Endothelial cell of umbilical vein (primary cell): ENCODE results near the gene NOP16. TPM values are rescaled to one million over a fixed set of nuclear protein-coding genes. Genes with fewer than 3 reads are reported as not detected.

ENCODE experiments used
- BruUV-seq: library from RNA; stranded (reverse); fragments of 400-500 nt; replicated peaks from 2 replicates; lab custom pipeline; 2021; lab: Mats Ljungman, UMichigan
- CTCF ChIA-PET: fragments of 300-600, 350-600 bp; sonication (Branson Sonifier 250); formaldehyde crosslinking; loops from one replicate; lab custom pipeline; 2021; ENCODE audit warnings: antibody characterized with exemption, inconsistent platforms; lab: Charles Lee
- POLR2A ChIA-PET: fragments of 300-600, 350-600 bp; sonication (Branson Sonifier 250); formaldehyde crosslinking; loops from one replicate; lab custom pipeline; 2021; ENCODE audit warnings: antibody characterized with exemption, inconsistent platforms; lab: Charles Lee
- DNase-seq: peaks from one replicate; pipeline ENCODE4 v3.0.0-alpha.2; 2011; ENCODE audit warnings: low read depth, low spot score
- FAIRE-seq: peaks from 2 replicates; lab custom pipeline; 2011; peaks lifted over from hg19 to GRCh38; lab: Jason Lieb, UNC
- H2AFZ ChIP-seq: 2 replicates; pipeline ENCODE4 v1.6.0; 2012; ENCODE audit warnings: low read depth, low read length, control low read depth, inconsistent platforms
- H3K27ac ChIP-seq: 2 replicates; pipeline ENCODE4 v1.5.1; 2011; ENCODE audit warnings: low read depth, mild to moderate bottlenecking, control low read depth, low read length, moderate library complexity; ENCODE audit not compliant: insufficient read depth
- H3K27me3 ChIP-seq, 2 experiments: 2 replicates each; pipeline versions ENCODE4 v1.6.0 to v1.6.1; 2011; ENCODE audit warnings: low read length in 2 of 2, mixed read lengths in 1 of 2; ENCODE audit not compliant: control insufficient read depth in 2 of 2, insufficient read depth in 2 of 2
- H3K36me3 ChIP-seq, 2 experiments: 2 replicates in 1 of 2; 3 replicates in 1 of 2; pipeline ENCODE4 v1.5.1; 2011; ENCODE audit warnings: low read length in 2 of 2, mild to moderate bottlenecking in 1 of 2, moderate library complexity in 1 of 2; ENCODE audit not compliant: control insufficient read depth in 2 of 2, insufficient read depth in 2 of 2; ENCODE audit errors: extremely low read depth in 1 of 2
- H3K4me1 ChIP-seq: 3 replicates; pipeline ENCODE4 v1.5.1; 2011; ENCODE audit warnings: mild to moderate bottlenecking, low read length; ENCODE audit not compliant: control insufficient read depth, insufficient read depth; ENCODE audit errors: extremely low read depth
- H3K4me2 ChIP-seq: 2 replicates; pipeline ENCODE4 v1.6.1; 2011; ENCODE audit warnings: low read length, control low read depth, mixed read lengths; ENCODE audit not compliant: insufficient read depth
- H3K4me3 ChIP-seq, 3 experiments: fragments of 200-600 bp in 1 of 3; sonication (generic), shearing (Covaris generic) in 1 of 3; replicated peaks in 1 of 3; 2 replicates each; pipeline ENCODE4 v1.5.1; 2011 to 2016; ENCODE audit warnings: control low read depth in 3 of 3, low read length in 3 of 3, mild to moderate bottlenecking in 2 of 3, inconsistent platforms in 1 of 3, low read depth in 1 of 3, moderate library complexity in 1 of 3; ENCODE audit not compliant: insufficient read depth in 1 of 3
- H3K79me2 ChIP-seq: 2 replicates; pipeline ENCODE4 v1.6.0; 2012; ENCODE audit warnings: low read length, inconsistent platforms; ENCODE audit not compliant: control insufficient read depth, insufficient read depth
- H3K9ac ChIP-seq: replicated peaks from 2 replicates; pipeline ENCODE3; 2011; ENCODE audit warnings: low read length, control low read depth; ENCODE audit not compliant: insufficient read depth; ENCODE audit errors: extremely low read depth
- H3K9me1 ChIP-seq: replicated peaks from 3 replicates; pipeline ENCODE4 v1.6.0; 2011; ENCODE audit warnings: mild to moderate bottlenecking, low read length; ENCODE audit not compliant: control insufficient read depth, insufficient read depth; ENCODE audit errors: extremely low read depth
- H3K9me3 ChIP-seq: replicated peaks from 2 replicates; pipeline ENCODE4 v1.5.1; 2012; ENCODE audit warnings: low read length, inconsistent platforms; ENCODE audit not compliant: control insufficient read depth, insufficient read depth
- H4K20me1 ChIP-seq: replicated peaks from 2 replicates; pipeline ENCODE3; 2011; ENCODE audit warnings: mild to moderate bottlenecking, low read length; ENCODE audit not compliant: control insufficient read depth, insufficient read depth; ENCODE audit errors: extremely low read depth
- CTCF ChIP-seq, 2 donors: IDR thresholded peaks; 1 replicate in 1 of 2; 2 replicates in 1 of 2; pipeline ENCODE4 v1.5.1; 2011; ENCODE audit warnings: low read length in 2 of 2, mild to moderate bottlenecking in 2 of 2, moderate library complexity in 2 of 2, control low read depth in 1 of 2, inconsistent platforms in 1 of 2, low read depth in 1 of 2; ENCODE audit not compliant: insufficient read depth in 1 of 2; ENCODE audit errors: extremely low read depth in 1 of 2
- EZH2 ChIP-seq: IDR thresholded peaks from 2 replicates; pipeline ENCODE4 v1.6.1; 2012; ENCODE audit warnings: borderline replicate concordance, low read depth, mild to moderate bottlenecking, moderate library complexity, low read length, inconsistent platforms; ENCODE audit not compliant: severe bottlenecking
- FOS ChIP-seq: IDR thresholded peaks from 2 replicates; pipeline ENCODE4 v1.6.1; 2011; ENCODE audit warnings: mild to moderate bottlenecking, low read length, moderate library complexity, borderline replicate concordance; ENCODE audit not compliant: insufficient read depth
- JUN ChIP-seq: IDR thresholded peaks from 2 replicates; pipeline ENCODE4 v1.6.1; 2011; ENCODE audit warnings: borderline replicate concordance, low read depth; ENCODE audit not compliant: insufficient read length, insufficient read depth
- MAX ChIP-seq: IDR thresholded peaks from 2 replicates; pipeline ENCODE4 v1.6.1; 2011; ENCODE audit not compliant: insufficient read depth, insufficient read length
- MYC ChIP-seq: IDR thresholded peaks from one replicate; pipeline ENCODE4 v1.6.1; 2011; ENCODE audit warnings: mild to moderate bottlenecking, low read depth, low read length
- POLR2A ChIP-seq: IDR thresholded peaks from 2 replicates; pipeline ENCODE4 v1.6.1; 2012; ENCODE audit warnings: low read depth, mild to moderate bottlenecking, control low read depth, low read length
- POLR2AphosphoS5 ChIP-seq: IDR thresholded peaks from 2 replicates; pipeline ENCODE4 v1.6.1; 2012; ENCODE audit warnings: low read depth, mild to moderate bottlenecking, control low read depth, low read length, moderate library complexity; ENCODE audit not compliant: insufficient read depth
- dilution Hi-C: fragments of 300-500 bp; cut with MboI; formaldehyde crosslinking; loops from one replicate; pipeline ENCODE4 v1.15.0; 2019; ENCODE audit warnings: low sequenced_read_pairs; ENCODE audit not compliant: extremely low pct_ligation_motif_present
- intact Hi-C: fragments of 100-400 bp; cut with micrococcal nuclease; formaldehyde crosslinking; loops from one replicate; pipeline ENCODE4 v1.10.0; 2022
- polyA plus RNA-seq, 4 experiments: library from polyadenylated mRNA; depleted of rRNA in 3 of 4; stranded (reverse) in 3 of 4; unstranded in 1 of 4; fragments of >200 nt; gene quantifications; 2 replicates each; pipeline versions ENCODE4 v1.2.1 to v1.2.3, GENCODE V29; 2011 to 2012; ENCODE audit warnings: missing spikeins in 1 of 4
- total RNA-seq: library from RNA; stranded (reverse); gene quantifications from 2 replicates; pipeline ENCODE4 v1.2.3, GENCODE V29; 2021

The NOP16 gene
- total and polyA plus RNA-seq, 2 donors (not counting 3 experiments of a cell fraction or from before 2014, with no cell fraction given), result 41.1 to 47.4 TPM

DNA sequence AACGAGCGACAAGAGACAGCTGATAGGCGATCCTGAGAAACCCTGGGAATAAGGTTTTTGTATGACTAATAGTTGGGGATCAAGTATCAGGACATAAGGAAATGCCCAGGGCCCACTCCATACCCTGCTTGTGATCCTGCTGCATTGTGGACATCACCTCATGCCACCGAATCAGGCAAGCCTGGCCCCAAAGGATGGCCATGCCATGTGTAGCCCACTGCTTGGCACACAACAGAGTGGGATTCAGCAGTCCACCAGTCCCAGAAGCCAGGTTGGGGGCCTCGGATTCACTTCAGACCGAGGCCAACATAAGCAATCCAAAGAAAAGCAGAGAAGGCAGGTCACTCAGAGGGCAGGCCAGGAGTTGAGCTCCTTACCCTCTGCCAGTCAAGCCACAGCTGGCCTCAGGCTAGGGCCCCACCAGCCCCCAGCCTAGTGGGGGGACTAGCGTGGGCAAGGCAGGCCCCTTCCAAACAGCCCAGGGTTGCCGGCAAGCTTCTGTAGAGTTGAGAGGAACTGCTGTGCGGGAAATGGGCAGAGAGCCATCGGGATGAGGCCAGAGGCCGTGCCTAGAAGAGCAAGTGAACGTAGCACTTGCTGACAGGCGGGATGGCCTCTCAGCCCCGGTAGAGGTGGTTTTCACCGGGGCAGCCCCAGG, 5.0 kb downstream of the NOP16 start:
- H3K27ac ChIP-seq, result no peak overlapping the region
- intact Hi-C loops (loop anchor here (10.0 kb wide), 1 partner anchor 1211 kb away; the partner anchor contains the start of gene TMED9), dilution Hi-C loops (no loop called here)
- ChIA-PET POLR2A (no interaction called here), CTCF (interaction anchor here (0.7 kb wide), 1 partner anchor 9 kb away, joined by 3 read pairs; no protein-coding TSS in a partner anchor)
- no peak for TF ChIP-seq MYC
- TF ChIP-seq CTCF (IDR thresholded peaks at IDR 0.05; ENCODE audit: extremely low read depth in 1 of 2, insufficient read depth in 1 of 2, low read depth in 1 of 2, low read length in 2 of 2), result no peak
- no peak for TF ChIP-seq POLR2AphosphoS5
- TF ChIP-seq EZH2, result no peak
- TF ChIP-seq MAX, result no peak
- no peak for TF ChIP-seq FOS
- TF ChIP-seq POLR2A, result no peak
- no peak for TF ChIP-seq JUN
- no peak overlapping the region for H3K4me2 ChIP-seq
- H3K4me1 ChIP-seq, result peaks cover 11% of the 10 kb centered on the region
- H3K79me2 ChIP-seq, result peaks cover 34% of the 10 kb centered on the region
- no TSS peak for BruUV-seq
- no peak overlapping the region for H2AFZ ChIP-seq
- DNase-seq, result no peak
- H3K9ac ChIP-seq, result no peak overlapping the region
- no peak overlapping the region for H3K4me3 ChIP-seq
- H3K27me3 ChIP-seq, result no peaks in the 10 kb centered on the region
- H3K9me3 ChIP-seq, result no peaks in the 10 kb centered on the region
- no peak for FAIRE-seq
- no peaks in the 10 kb centered on the region for H4K20me1 ChIP-seq
- H3K36me3 ChIP-seq, result peaks cover 12 to 23% of the 10 kb centered on the region in 2 experiments
- H3K9me1 ChIP-seq, result no peaks in the 10 kb centered on the region
